CD14-positive monocyte (primary cell): ENCODE results near the gene ARPC4. TPM values are rescaled to one million over a fixed set of nuclear protein-coding genes. Genes with fewer than 3 reads are reported as not detected.

Experiments
- DNase-seq, 3 donors: peaks; one replicate each; pipeline ENCODE4 v3.0.0-alpha.2; 2011 to 2022
- H2AFZ ChIP-seq: 2 replicates; pipeline ENCODE4 v1.6.0; 2012; ENCODE audit warnings: mild to moderate bottlenecking, low read depth, low read length, inconsistent platforms; ENCODE audit not compliant: insufficient read depth, poor library complexity, severe bottlenecking
- H3K27ac ChIP-seq, 2 donors: 1 replicate in 1 of 2; 2 replicates in 1 of 2; pipeline ENCODE4 v1.5.1; 2012 to 2013; ENCODE audit warnings: low read length in 2 of 2, control low read depth in 1 of 2, inconsistent platforms in 1 of 2, low read depth in 1 of 2, mild to moderate bottlenecking in 1 of 2
- H3K27me3 ChIP-seq, 2 donors: one replicate each; pipeline versions ENCODE4 v1.6.0 to v1.6.1; 2011 to 2013; ENCODE audit warnings: low read length in 2 of 2; ENCODE audit not compliant: control insufficient read depth in 2 of 2, insufficient read depth in 2 of 2
- H3K36me3 ChIP-seq, 2 donors: replicated peaks in 1 of 2; 1 replicate in 1 of 2; 2 replicates in 1 of 2; pipeline versions ENCODE4 v1.5.1 to v1.6.1; 2012 to 2013; ENCODE audit warnings: low read length in 2 of 2, control low read depth in 1 of 2, inconsistent platforms in 1 of 2, mild to moderate bottlenecking in 1 of 2; ENCODE audit not compliant: insufficient read depth in 2 of 2, control insufficient read depth in 1 of 2
- H3K4me1 ChIP-seq, 2 donors: 1 replicate in 1 of 2; 2 replicates in 1 of 2; pipeline versions ENCODE4 v1.5.1 to v1.6.1; 2012 to 2013; ENCODE audit warnings: low read length in 2 of 2, control low read depth in 1 of 2, inconsistent platforms in 1 of 2, mild to moderate bottlenecking in 1 of 2, moderate library complexity in 1 of 2; ENCODE audit not compliant: insufficient read depth in 2 of 2, control insufficient read depth in 1 of 2
- H3K4me2 ChIP-seq: replicated peaks from 2 replicates; pipeline ENCODE3; 2012; ENCODE audit warnings: low read length, moderate library complexity, mild to moderate bottlenecking; ENCODE audit not compliant: poor library complexity, severe bottlenecking; ENCODE audit errors: extremely low read depth
- H3K4me3 ChIP-seq, 3 experiments: fragments of 200-600 bp in 1 of 3; sonication (generic) in 1 of 3; replicated peaks in 1 of 3; 1 replicate in 2 of 3; 2 replicates in 1 of 3; pipeline ENCODE4 v1.5.1; 2011 to 2013; ENCODE audit warnings: low read length in 3 of 3, mild to moderate bottlenecking in 3 of 3, control low read depth in 2 of 3, low read depth in 2 of 3, inconsistent platforms in 1 of 3, moderate library complexity in 1 of 3
- H3K79me2 ChIP-seq: 2 replicates; pipeline ENCODE4 v1.6.0; 2012; ENCODE audit warnings: mild to moderate bottlenecking, control low read depth, inconsistent platforms, low read length, moderate library complexity; ENCODE audit not compliant: insufficient read depth
- H3K9ac ChIP-seq: 2 replicates; pipeline ENCODE4 v1.6.0; 2017; ENCODE audit warnings: low read length, mild to moderate bottlenecking; ENCODE audit not compliant: insufficient read depth, poor library complexity, severe bottlenecking
- H3K9me3 ChIP-seq, 2 donors: replicated peaks in 1 of 2; 1 replicate in 1 of 2; 2 replicates in 1 of 2; pipeline versions ENCODE4 v1.5.1 to v1.6.1; 2012 to 2013; ENCODE audit warnings: low read length in 2 of 2, control low read depth in 1 of 2; ENCODE audit not compliant: control insufficient read depth in 1 of 2, insufficient read depth in 1 of 2
- H4K20me1 ChIP-seq: 2 replicates; pipeline ENCODE4 v1.6.0; 2012; ENCODE audit warnings: mild to moderate bottlenecking, low read length, control low read depth, moderate library complexity; ENCODE audit not compliant: insufficient read depth
- H3K27ac Mint-ChIP-seq, 7 donors: one replicate each; pipeline ENCODE4 v1.8.0; 2020; ENCODE audit warnings: mild to moderate bottlenecking in 7 of 7, mixed read lengths in 7 of 7, moderate library complexity in 6 of 7, inconsistent platforms in 2 of 7
- H3K27me3 Mint-ChIP-seq, 3 donors: one replicate each; pipeline ENCODE4 v1.8.0; 2021 to 2022; ENCODE audit warnings: low read depth in 3 of 3, mild to moderate bottlenecking in 3 of 3, mixed read lengths in 3 of 3, moderate library complexity in 3 of 3, inconsistent platforms in 1 of 3
- H3K36me3 Mint-ChIP-seq, 2 donors: one replicate each; pipeline ENCODE4 v1.8.0; 2020; ENCODE audit warnings: mixed read lengths in 2 of 2, inconsistent platforms in 1 of 2, mild to moderate bottlenecking in 1 of 2
- H3K4me1 Mint-ChIP-seq: one replicate; pipeline ENCODE4 v1.8.0; 2020; ENCODE audit warnings: mild to moderate bottlenecking, mixed read lengths
- H3K4me3 Mint-ChIP-seq, 2 donors: one replicate each; pipeline ENCODE4 v1.8.0; 2020; ENCODE audit warnings: mild to moderate bottlenecking in 2 of 2, mixed read lengths in 2 of 2, moderate library complexity in 1 of 2
- H3K9me3 Mint-ChIP-seq, 7 donors: one replicate each; pipeline ENCODE4 v1.8.0; 2020 to 2022; ENCODE audit warnings: mixed read lengths in 7 of 7, mild to moderate bottlenecking in 6 of 7, moderate library complexity in 6 of 7, inconsistent platforms in 2 of 7
- WGBS: methylation state at CpG from one replicate; pipeline ENCODE4 v1.1.5; 2013; ENCODE audit warnings: missing lambda C conversion rate; ENCODE audit not compliant: insufficient coverage; 5-methylcytosine and 5-hydroxymethylcytosine counted together
- intact Hi-C, 2 donors: fragments of 100-400 bp; cut with micrococcal nuclease; formaldehyde crosslinking; loops; one replicate each; pipeline versions ENCODE4 v1.15.0 to v1.15.1; 2023
- polyA plus RNA-seq, 3 donors: library from polyadenylated mRNA; depleted of rRNA in 1 of 3; unstranded in 2 of 3; stranded (reverse) in 1 of 3; fragments of 300-500 nt in 2 of 3; fragments of >200 nt in 1 of 3; fragmentation: Illumina TruSeq in 2 of 3; gene quantifications; 1 replicate in 2 of 3; 2 replicates in 1 of 3; pipeline ENCODE4 v1.2.3, GENCODE V29; 2012 to 2021
- TF ChIP-seq, protein P1 (sequence below): fragments of 200-600 bp; IDR thresholded peaks from one replicate; pipeline ENCODE4 v1.8.0; 2022; ENCODE audit warnings: antibody characterized with exemption, mild to moderate bottlenecking

The ARPC4 gene
- polyA plus RNA-seq, 3 donors: 211 to 390 (median 389) TPM

DNA sequence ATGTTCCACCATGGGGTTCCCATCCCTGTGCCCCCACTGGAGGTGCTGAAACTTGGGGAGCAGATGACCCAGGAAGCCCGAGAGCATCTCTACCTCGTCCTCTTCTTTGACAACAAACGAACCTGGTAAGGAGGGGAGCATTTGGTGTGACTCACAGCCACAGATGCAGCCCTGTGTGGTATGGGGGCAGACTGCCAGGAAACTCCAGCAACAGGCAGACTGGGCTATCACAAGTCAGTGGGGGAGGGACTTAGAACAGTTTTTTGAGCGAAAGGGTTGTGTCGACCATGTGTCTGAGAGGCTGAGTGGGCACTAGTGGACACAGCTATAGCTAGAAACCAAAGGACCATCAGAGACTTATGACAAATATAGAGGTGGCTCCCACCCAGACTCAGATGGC lies 46.6 kb upstream of the ARPC4 start:
- Mint-ChIP-seq H3K9me3 (no peaks in the 10 kb centered on the region), H3K27ac (peak overlapping the region in 2 of 7 donors; percentile 7 to 46), H3K4me3 (no peak overlapping the region), H3K36me3 (peaks cover 73 to 77% of the 10 kb centered on the region in 2 donors), H3K4me1 (peaks cover 21% of the 10 kb centered on the region), H3K27me3 (peaks cover 0 to 2% (median 0%) of the 10 kb centered on the region in 3 donors)
- H3K4me2 ChIP-seq: no peak overlapping the region
- no peak overlapping the region for H2AFZ ChIP-seq
- peaks cover 73 to 79% of the 10 kb centered on the region in 2 donors for H3K36me3 ChIP-seq
- intact Hi-C loops: no loop called here
- peaks cover 19 to 22% of the 10 kb centered on the region in 2 donors for H3K4me1 ChIP-seq
- H3K4me3 ChIP-seq: no peak overlapping the region
- TF ChIP-seq, protein P1, sequence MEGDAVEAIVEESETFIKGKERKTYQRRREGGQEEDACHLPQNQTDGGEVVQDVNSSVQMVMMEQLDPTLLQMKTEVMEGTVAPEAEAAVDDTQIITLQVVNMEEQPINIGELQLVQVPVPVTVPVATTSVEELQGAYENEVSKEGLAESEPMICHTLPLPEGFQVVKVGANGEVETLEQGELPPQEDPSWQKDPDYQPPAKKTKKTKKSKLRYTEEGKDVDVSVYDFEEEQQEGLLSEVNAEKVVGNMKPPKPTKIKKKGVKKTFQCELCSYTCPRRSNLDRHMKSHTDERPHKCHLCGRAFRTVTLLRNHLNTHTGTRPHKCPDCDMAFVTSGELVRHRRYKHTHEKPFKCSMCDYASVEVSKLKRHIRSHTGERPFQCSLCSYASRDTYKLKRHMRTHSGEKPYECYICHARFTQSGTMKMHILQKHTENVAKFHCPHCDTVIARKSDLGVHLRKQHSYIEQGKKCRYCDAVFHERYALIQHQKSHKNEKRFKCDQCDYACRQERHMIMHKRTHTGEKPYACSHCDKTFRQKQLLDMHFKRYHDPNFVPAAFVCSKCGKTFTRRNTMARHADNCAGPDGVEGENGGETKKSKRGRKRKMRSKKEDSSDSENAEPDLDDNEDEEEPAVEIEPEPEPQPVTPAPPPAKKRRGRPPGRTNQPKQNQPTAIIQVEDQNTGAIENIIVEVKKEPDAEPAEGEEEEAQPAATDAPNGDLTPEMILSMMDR: no peak
- H4K20me1 ChIP-seq: peaks cover 22% of the 10 kb centered on the region
- peaks cover 12% of the 10 kb centered on the region for H3K79me2 ChIP-seq
- no peaks in the 10 kb centered on the region for H3K9me3 ChIP-seq
- H3K9ac ChIP-seq: no peak overlapping the region
- WGBS: 70% methylated on average over 2 of the region's 5 CpGs
- no peak overlapping the region for H3K27ac ChIP-seq
- no peak for DNase-seq
- no peaks in the 10 kb centered on the region for H3K27me3 ChIP-seq

DNA sequence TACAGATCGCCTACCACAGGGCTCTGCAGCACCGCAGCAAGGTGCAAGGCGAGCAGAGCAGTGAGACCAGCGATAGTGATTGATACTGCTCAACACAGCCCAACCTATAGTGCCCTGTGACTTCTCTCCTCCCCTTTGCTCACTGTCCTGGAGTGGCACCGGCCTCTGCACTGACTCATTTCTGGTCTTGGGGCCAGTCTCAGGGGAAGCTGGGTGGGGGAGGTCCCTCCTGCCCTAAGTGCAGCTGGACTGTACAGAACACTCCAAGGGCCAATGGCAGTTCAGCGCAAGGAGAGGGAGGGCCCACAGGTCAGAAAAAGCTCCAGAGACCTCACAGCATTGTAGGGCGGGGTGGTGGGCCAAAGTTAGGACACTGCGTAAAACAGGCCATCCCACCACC lies 45.6 kb upstream of the ARPC4 start:
- H3K27me3 ChIP-seq: no peaks in the 10 kb centered on the region
- peaks cover 67 to 79% of the 10 kb centered on the region in 2 donors for H3K36me3 ChIP-seq
- no peak overlapping the region for H3K9ac ChIP-seq
- H3K27ac ChIP-seq: no peak overlapping the region
- H4K20me1 ChIP-seq: peaks cover 20% of the 10 kb centered on the region
- TF ChIP-seq, protein P1: no peak
- peaks cover 28% of the 10 kb centered on the region for H3K4me1 Mint-ChIP-seq
- H3K4me2 ChIP-seq: no peak overlapping the region
- no peak overlapping the region for H2AFZ ChIP-seq
- 100% methylated on average over 1 of the region's 8 CpGs for WGBS
- no peaks in the 10 kb centered on the region for H3K9me3 ChIP-seq
- H3K27ac Mint-ChIP-seq: peak overlapping the region in 3 of 7 donors; percentile 18 to 46 (median 42)
- H3K9me3 Mint-ChIP-seq: no peaks in the 10 kb centered on the region
- H3K36me3 Mint-ChIP-seq: peaks cover 73 to 77% of the 10 kb centered on the region in 2 donors
- H3K79me2 ChIP-seq: peaks cover 21% of the 10 kb centered on the region
- intact Hi-C loops: no loop called here
- peaks cover 0 to 2% (median 0%) of the 10 kb centered on the region in 3 donors for H3K27me3 Mint-ChIP-seq
- peaks cover 23 to 28% of the 10 kb centered on the region in 2 donors for H3K4me1 ChIP-seq
- DNase-seq: no peak
- H3K4me3 Mint-ChIP-seq: no peak overlapping the region
- H3K4me3 ChIP-seq: no peak overlapping the region
